Neutrophil (primary cell): ENCODE measurements around the gene GNS.

ENCODE experiments used
- H3K27ac ChIP-seq: fragments of 200-600 bp; sonication (generic); 2 replicates; pipeline ENCODE4 v1.5.1; 2016; ENCODE audit warnings: mild to moderate bottlenecking, moderate library complexity
- H3K27me3 ChIP-seq: fragments of 200-600 bp; sonication (generic); 2 replicates; pipeline ENCODE4 v1.6.0; 2016; ENCODE audit warnings: mild to moderate bottlenecking
- H3K36me3 ChIP-seq: fragments of 200-600 bp; sonication (generic); 2 replicates; pipeline ENCODE4 v1.5.1; 2017
- H3K4me1 ChIP-seq, 2 experiments: fragments of 200-600 bp in 1 of 2; sonication (generic) in 1 of 2; 1 replicate in 1 of 2; 2 replicates in 1 of 2; pipeline versions ENCODE4 v1.5.1 to v1.6.1; 2013 to 2016; ENCODE audit warnings: low read depth in 1 of 2, low read length in 1 of 2, mild to moderate bottlenecking in 1 of 2, moderate library complexity in 1 of 2; ENCODE audit not compliant: control insufficient read depth in 1 of 2, insufficient read depth in 1 of 2
- H3K4me3 ChIP-seq, 2 experiments: fragments of 200-600 bp in 1 of 2; sonication (generic) in 1 of 2; 1 replicate in 1 of 2; 2 replicates in 1 of 2; pipeline ENCODE4 v1.5.1; 2013 to 2016; ENCODE audit warnings: low read depth in 1 of 2, low read length in 1 of 2, mild to moderate bottlenecking in 1 of 2, moderate library complexity in 1 of 2
- H3K9me3 ChIP-seq: fragments of 200-600 bp; sonication (generic); 2 replicates; pipeline ENCODE4 v1.5.1; 2016
- CTCF ChIP-seq: fragments of 200-600 bp; sonication (generic); IDR thresholded peaks from 2 replicates; pipeline ENCODE4 v1.5.1; 2016; ENCODE audit warnings: antibody characterized with exemption

GNS gene

DNA sequence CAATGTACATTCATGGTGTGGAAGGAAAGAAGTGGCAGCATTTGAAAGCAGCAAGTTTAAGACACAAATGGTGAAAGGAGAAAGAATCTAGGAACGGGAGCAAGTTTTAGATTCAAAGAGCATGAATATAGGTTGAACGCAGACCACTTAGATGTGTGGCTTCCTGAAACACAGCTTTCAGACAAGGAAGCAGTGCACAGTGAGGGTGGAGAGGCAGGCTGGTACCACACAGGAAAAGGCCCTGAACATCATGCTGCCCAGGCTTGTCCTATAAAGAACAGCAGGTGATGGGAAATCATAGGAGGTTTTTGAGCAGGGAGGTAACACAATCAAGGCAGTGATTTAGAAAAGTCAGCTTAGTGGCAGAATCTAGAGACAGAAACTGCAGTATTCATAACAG lies 35.6 kb downstream of the GNS start:
- TF ChIP-seq CTCF: no peak
- H3K4me1 ChIP-seq: peaks cover 10 to 15% of the 10 kb centered on the region in 2 experiments
- H3K9me3 ChIP-seq: no peaks in the 10 kb centered on the region
- H3K4me3 ChIP-seq: no peak overlapping the region
- H3K27ac ChIP-seq: peak overlapping the region; percentile 45
- no peaks in the 10 kb centered on the region for H3K27me3 ChIP-seq
- peaks cover 70% of the 10 kb centered on the region for H3K36me3 ChIP-seq

DNA sequence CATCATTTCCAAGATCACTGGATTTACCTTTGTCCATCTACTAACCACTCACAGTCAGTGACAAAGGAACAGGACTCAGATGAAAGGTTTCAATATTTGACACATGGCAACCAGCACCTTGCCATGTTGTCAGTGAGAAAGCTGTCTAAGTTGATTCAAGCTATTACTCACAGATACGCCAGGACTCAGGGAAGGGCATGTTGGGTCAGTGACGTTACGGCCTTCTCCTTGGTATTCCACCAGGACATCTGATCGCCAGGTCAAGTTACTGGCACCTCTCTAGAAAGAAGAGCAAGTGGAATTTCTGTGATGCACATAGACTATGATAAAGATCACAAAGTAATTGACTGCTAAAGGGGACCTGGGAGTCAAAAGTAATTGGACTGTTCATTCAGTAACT lies 36.4 kb downstream of the GNS start:
- Histone ChIP-seq H3K9me3 (no peaks in the 10 kb centered on the region), H3K36me3 (peaks cover 65% of the 10 kb centered on the region), H3K27me3 (no peaks in the 10 kb centered on the region), H3K27ac (no peak overlapping the region), H3K4me3 (no peak overlapping the region), H3K4me1 (peaks cover 18 to 23% of the 10 kb centered on the region in 2 experiments)
- TF ChIP-seq CTCF: no peak

DNA sequence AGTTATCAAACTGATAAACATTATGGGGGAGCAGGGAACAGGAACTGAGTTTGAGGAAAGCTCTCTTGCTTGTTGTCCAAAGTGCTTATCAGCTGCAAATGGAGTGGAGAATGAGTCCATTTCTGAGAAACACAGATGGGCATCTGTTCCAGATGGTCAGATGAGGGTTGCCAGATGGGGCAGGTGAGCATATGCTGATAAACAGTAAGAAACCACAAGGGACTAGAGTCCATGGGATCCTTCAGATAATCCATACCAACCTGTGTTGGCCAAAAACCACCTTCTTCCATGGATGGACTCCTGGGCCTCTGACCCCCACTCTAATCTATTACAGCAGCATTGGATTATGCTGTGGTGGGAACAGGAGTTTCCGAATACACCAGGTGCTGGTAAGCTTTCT lies 38.3 kb downstream of the GNS start:
- Histone ChIP-seq H3K4me3 (no peak overlapping the region), H3K36me3 (peaks cover 69% of the 10 kb centered on the region), H3K4me1 (peaks cover 38 to 43% of the 10 kb centered on the region in 2 experiments), H3K27me3 (no peaks in the 10 kb centered on the region), H3K9me3 (no peaks in the 10 kb centered on the region), H3K27ac (peak overlapping the region; percentile 95)
- TF ChIP-seq CTCF: no peak

- peak overlapping the region; percentile 23 to 33 for H3K4me3 ChIP-seq
Observed at GRCh38 chr12:64718649-64719048, 40.6 kb downstream of the GNS start.

DNA sequence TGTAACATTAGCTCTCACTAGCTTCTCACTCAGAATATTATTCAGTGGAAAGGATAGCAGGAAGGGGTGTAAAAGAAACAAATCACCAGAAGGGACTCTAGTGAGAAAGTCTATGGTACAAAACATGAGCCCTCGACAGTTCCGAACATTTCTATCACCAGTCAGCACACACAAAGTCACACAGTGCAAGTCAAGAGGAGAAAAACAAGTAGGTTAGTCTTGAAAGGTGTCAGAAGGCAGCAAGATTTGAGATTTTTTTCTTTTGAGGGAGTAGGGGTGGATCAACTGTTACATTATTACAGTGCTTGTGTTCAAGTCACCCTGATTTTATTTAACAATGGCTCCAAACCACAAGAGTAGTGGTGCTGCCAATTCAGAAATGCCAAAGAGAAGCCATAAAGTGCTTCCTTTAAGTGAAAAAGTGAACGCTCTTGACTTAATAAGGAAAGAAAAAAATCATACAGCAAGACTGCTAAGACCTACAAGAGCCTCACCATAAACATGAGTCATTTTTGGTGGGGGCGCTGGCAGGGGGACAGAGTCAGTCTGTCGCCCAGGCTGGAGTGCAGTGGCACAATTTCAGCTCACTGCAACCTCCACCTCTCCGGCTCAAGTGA lies 42.3 kb downstream of the GNS start:
- Histone ChIP-seq H3K36me3 (peaks cover 38% of the 10 kb centered on the region), H3K27ac (peak overlapping the region; percentile 95), H3K27me3 (no peaks in the 10 kb centered on the region), H3K9me3 (no peaks in the 10 kb centered on the region), H3K4me3 (no peak overlapping the region), H3K4me1 (peaks cover 77 to 82% of the 10 kb centered on the region in 2 experiments)
- no peak for TF ChIP-seq CTCF

More at GRCh38 chr12:64718649-64719048, 40.6 kb downstream of the GNS start:
- no peaks in the 10 kb centered on the region for H3K27me3 ChIP-seq
- peaks cover 60 to 65% of the 10 kb centered on the region in 2 experiments for H3K4me1 ChIP-seq
- no peak for TF ChIP-seq CTCF
- no peaks in the 10 kb centered on the region for H3K9me3 ChIP-seq
- H3K27ac ChIP-seq: peak overlapping the region; percentile 95
- H3K36me3 ChIP-seq: peaks cover 55% of the 10 kb centered on the region
